HS-27A (cell line): ENCODE measurements around the gene ASB13.

ENCODE experiments used
- DNase-seq: peaks from one replicate; pipeline ENCODE4 v3.0.0-alpha.2; 2012; ENCODE audit warnings: low read depth, missing footprints

Gene ASB13

DNA sequence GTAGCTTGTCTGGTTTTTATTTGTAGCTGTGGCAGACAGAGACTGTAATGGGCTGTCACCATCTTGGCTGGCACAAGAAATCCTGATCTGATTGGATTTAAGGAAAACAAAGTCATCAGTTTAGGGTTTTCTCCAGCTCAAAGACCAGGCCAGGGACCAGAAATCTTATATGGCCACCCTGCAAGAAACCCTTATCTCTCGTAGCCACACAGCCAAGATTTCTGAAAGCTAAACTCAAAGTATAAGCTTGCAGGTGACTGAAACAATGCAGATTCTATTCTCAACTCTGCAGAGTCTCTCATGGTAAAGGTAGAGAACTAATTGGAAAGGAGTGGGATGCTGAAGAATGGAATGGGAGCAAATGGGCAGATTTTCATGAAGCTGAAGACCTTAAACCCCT is 3.2 kb upstream of the ASB13 start:
- DNase-seq, result no peak

DNA sequence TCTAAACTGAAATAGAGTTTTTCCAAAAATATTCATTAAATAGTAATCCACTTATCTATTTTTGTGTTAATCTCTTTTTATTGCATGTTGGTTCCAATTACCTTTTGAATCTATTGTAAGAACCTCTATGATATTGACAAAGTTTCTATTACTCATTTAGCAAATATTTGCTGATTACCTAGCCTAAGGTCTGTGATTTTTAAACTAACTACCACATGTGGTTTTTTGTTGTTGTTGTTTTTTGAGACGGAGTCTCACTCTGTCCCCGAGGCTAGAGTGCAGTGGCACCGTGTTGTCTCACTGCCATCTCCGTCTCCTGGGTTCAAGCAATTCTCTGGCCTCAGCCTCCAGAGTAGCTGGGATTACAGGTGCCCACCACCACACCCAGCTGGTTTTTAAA is 2.0 kb upstream of the ASB13 start:
- no peak for DNase-seq

DNA sequence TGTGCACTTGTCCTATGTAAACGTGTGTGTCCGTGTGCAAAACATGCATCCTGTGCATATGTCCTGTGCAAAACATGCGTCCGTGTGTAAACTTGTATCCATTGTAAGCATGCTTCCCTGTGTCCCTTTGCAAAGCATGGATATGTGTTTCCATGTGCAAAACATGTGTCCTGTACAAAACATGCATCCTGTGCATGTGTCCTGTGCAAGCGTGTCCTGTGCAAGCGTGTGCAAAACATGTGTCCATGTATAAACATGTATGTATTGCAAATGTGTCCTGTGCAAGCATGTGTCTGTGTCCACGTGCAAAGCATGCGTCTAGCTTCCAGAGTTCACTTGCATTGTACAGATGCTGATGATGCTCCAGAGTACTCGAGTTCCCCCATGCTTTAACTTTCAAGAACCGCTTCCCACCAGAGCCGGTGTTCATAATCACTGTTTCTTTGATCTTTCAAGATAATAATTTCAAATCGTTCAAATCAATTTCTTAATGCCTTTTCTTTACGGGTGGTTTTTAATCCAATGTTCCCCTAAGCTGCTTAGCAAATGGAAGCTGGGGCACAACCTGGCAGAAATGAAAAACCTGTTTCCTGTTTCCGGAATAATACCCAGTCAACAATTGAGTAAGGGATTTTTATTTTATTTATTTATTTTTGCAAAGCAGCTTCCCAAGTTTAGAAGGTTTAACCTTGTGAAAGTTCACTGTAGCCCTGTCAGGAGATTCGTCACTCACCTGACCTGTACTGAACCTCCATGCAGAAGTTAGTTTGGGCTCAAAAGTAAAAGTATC is 641 bp upstream of the ASB13 start:
- no peak for DNase-seq

DNA sequence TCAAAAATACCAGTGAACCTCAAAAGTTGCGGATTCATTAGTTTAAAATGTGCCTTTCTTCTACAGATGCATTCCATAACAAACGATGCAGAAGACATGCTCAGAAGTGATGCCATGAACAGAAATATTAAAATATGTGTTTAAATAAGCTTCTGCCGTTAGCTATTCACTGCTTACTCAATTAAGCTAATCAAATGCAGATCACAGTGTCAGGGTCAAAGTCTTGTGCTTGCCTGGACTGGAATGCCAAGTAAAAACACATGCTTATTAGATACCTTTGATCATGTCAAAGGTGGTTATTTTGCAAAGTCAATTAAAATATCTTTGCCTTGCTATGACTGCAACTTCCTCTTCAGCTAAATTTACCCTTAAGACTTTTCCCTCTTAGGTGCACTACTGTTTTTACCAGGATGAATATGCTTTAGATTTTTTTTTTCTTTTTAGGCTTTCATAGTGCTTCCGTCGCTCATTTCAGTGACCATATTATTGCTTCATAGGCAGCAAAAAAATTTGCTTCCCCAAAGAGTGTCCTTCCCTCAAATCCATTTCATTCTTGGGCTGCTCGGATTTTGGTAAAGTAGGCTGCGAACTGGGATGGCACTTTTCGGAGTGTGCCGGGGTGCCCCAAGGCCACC is 905 bp downstream of the ASB13 start:
- no peak for DNase-seq

DNA sequence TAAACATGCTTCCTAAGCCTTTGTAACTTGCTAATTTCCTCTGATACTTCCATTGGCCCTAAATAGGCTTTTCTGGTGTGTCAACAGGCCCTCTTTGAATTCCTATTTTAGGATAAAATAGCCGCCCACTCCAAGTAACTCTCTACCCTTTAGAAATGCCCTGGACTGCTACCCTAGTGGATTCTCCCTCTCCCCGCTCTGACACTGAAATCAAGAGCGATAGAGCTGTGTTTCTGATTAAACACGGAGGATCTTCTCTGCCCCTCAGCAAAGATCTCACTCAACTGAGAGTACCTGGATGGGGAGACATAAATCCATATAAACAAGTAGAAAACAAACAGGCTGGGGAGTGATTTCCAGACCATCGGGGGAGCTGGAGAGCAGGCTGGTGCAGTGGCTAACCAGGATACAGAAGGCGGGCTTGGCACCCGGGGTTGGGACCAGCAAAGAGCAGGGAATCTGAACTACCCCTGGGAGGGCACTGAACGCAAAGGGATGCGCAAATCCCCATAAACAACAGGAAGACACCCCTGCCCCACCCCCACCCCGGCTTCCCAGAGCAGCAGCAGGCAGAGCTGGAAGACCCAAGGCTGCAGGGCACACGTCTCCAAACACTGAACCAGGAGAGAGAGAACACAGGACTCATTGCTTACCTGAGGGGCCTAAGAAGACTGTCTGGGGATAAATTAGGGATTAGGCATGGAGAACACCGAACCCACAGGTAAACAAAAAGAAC is 2.5 kb downstream of the ASB13 start:
- no peak for DNase-seq

- no peak for DNase-seq
These were observed 3.5 kb downstream of the ASB13 start for GRCh38 chr10:5662708-5663579.

- DNase-seq, result no peak
These were observed 5.4 kb downstream of the ASB13 start for GRCh38 chr10:5661043-5661442.

GRCh38 chr10:5659702-5660528 is 6.5 kb downstream of the ASB13 start:
- no peak for DNase-seq

DNA sequence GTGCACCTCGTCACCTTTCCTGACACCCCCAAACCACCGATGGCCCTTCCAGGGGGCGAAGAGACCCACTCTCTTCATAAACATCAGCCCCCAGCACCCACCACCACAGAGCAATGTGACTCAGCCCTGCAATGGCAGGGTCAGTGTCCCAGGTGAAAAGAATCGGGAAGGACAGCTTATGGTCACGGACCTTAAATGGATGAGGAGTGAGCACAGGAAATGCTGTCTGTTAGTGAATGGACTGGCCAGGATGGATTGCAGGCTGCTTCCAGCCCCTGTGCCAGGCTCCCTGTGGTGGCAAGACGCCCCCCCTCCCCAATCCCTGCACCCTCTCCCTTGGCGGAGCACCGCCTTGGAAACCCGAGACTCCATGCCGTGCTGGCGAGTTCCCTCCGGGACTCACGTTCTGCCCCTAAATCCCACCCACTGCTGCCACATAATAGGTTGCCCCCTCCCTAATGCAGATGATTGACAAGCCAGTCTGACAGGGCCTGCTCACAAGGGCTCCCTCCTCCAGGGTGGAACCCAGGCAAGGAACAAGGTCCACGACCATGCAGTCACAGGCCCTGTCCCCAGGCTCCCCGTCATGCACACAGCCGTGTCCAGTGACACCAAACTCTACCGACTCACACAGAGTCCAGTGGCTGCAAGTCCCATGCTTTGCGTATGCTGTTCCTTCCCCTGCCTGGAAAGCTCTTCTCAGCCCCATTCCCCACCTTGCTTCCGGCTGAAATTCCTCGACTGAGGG is 7.3 kb downstream of the ASB13 start:
- no peak for DNase-seq

- no peak for DNase-seq
These were observed 9.4 kb downstream of the ASB13 start for GRCh38 chr10:5656737-5657579.

GRCh38 chr10:5655121-5655520 is 11.3 kb downstream of the ASB13 start:
- DNase-seq, result no peak

GRCh38 chr10:5654218-5654755 is 12.1 kb downstream of the ASB13 start:
- DNase-seq, result no peak

DNA sequence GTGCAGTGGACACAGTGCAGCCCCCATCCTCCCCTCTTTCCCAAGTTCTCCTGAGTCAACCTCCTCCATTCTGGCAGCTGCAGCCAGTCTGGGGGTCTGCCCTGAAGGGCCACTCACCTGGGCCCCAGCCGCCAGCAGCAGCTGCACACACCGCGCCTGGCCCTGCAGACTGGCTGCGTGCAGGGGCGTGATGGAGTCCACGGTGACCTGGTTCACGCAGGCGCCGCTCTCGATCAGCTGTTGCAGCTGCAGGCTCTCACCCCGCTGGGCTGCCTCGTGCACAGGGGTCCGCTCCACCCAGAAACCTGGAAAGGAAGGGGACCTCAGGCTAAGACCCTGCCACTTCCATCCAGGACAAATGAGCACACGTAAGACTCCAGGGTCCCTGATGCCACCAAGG is 13.6 kb downstream of the ASB13 start:
- no peak for DNase-seq

DNA sequence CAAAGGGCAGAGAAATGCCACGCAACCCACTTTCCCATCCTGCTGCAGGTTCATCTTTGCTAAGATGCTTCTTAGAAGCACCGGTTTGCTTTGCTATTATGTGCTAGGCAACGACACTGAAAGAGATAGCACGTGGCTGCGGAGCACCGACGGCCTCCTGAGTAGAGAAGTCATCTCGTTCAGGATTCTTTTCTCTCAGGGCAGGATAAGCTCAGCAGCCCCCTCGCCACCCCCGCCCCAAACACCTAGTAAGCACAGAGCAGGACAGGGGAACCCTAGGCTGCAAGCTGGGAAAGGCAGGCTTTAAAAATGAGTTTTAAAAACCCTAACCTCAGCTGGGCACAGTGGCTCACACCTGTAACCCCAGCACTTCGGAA is 15.0 kb downstream of the ASB13 start:
- DNase-seq, result no peak

- no peak for DNase-seq
These were observed 15.6 kb downstream of the ASB13 start for GRCh38 chr10:5650664-5651387.

DNA sequence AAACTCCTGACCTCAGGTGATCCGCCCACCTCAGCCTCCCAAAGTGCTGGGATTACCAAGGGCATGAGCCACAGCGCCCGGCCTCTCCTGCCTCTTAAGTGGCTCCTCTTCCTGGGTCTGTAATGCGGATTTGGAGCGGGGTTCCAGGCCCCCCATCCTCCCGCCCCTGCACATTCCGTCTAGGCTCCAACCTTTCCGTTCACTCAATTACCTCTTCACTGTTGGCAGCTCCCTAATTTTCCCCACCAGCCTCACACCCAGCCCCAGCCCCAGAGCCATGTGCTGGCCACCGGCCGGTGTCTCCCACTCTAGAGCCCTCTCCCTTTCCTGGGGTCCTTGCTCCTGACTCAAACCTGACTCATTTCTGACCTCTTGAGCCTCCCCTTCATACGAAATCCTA is 16.6 kb downstream of the ASB13 start:
- no peak for DNase-seq

- DNase-seq, result no peak
These were observed 17.6 kb downstream of the ASB13 start for GRCh38 chr10:5648494-5649457.
